CD14-positive monocyte (primary cell): Measurements from ENCODE around the gene DAO. TPM values are rescaled to one million over a fixed set of nuclear protein-coding genes. Genes with fewer than 3 reads are reported as not detected.

Experiments used
- DNase-seq, 3 donors: peaks; one replicate each; pipeline ENCODE4 v3.0.0-alpha.2; 2011 to 2022
- H2AFZ ChIP-seq: 2 replicates; pipeline ENCODE4 v1.6.0; 2012; ENCODE audit warnings: mild to moderate bottlenecking, low read depth, low read length, inconsistent platforms; ENCODE audit not compliant: insufficient read depth, poor library complexity, severe bottlenecking
- H3K27ac ChIP-seq, 2 donors: 1 replicate in 1 of 2; 2 replicates in 1 of 2; pipeline ENCODE4 v1.5.1; 2012 to 2013; ENCODE audit warnings: low read length in 2 of 2, control low read depth in 1 of 2, inconsistent platforms in 1 of 2, low read depth in 1 of 2, mild to moderate bottlenecking in 1 of 2
- H3K27me3 ChIP-seq, 2 donors: one replicate each; pipeline versions ENCODE4 v1.6.0 to v1.6.1; 2011 to 2013; ENCODE audit warnings: low read length in 2 of 2; ENCODE audit not compliant: control insufficient read depth in 2 of 2, insufficient read depth in 2 of 2
- H3K36me3 ChIP-seq, 2 donors: replicated peaks in 1 of 2; 1 replicate in 1 of 2; 2 replicates in 1 of 2; pipeline versions ENCODE4 v1.5.1 to v1.6.1; 2012 to 2013; ENCODE audit warnings: low read length in 2 of 2, control low read depth in 1 of 2, inconsistent platforms in 1 of 2, mild to moderate bottlenecking in 1 of 2; ENCODE audit not compliant: insufficient read depth in 2 of 2, control insufficient read depth in 1 of 2
- H3K4me1 ChIP-seq, 2 donors: 1 replicate in 1 of 2; 2 replicates in 1 of 2; pipeline versions ENCODE4 v1.5.1 to v1.6.1; 2012 to 2013; ENCODE audit warnings: low read length in 2 of 2, control low read depth in 1 of 2, inconsistent platforms in 1 of 2, mild to moderate bottlenecking in 1 of 2, moderate library complexity in 1 of 2; ENCODE audit not compliant: insufficient read depth in 2 of 2, control insufficient read depth in 1 of 2
- H3K4me2 ChIP-seq: replicated peaks from 2 replicates; pipeline ENCODE3; 2012; ENCODE audit warnings: low read length, moderate library complexity, mild to moderate bottlenecking; ENCODE audit not compliant: poor library complexity, severe bottlenecking; ENCODE audit errors: extremely low read depth
- H3K4me3 ChIP-seq, 3 experiments: fragments of 200-600 bp in 1 of 3; sonication (generic) in 1 of 3; replicated peaks in 1 of 3; 1 replicate in 2 of 3; 2 replicates in 1 of 3; pipeline ENCODE4 v1.5.1; 2011 to 2013; ENCODE audit warnings: low read length in 3 of 3, mild to moderate bottlenecking in 3 of 3, control low read depth in 2 of 3, low read depth in 2 of 3, inconsistent platforms in 1 of 3, moderate library complexity in 1 of 3
- H3K79me2 ChIP-seq: 2 replicates; pipeline ENCODE4 v1.6.0; 2012; ENCODE audit warnings: mild to moderate bottlenecking, control low read depth, inconsistent platforms, low read length, moderate library complexity; ENCODE audit not compliant: insufficient read depth
- H3K9ac ChIP-seq: 2 replicates; pipeline ENCODE4 v1.6.0; 2017; ENCODE audit warnings: low read length, mild to moderate bottlenecking; ENCODE audit not compliant: insufficient read depth, poor library complexity, severe bottlenecking
- H3K9me3 ChIP-seq, 2 donors: replicated peaks in 1 of 2; 1 replicate in 1 of 2; 2 replicates in 1 of 2; pipeline versions ENCODE4 v1.5.1 to v1.6.1; 2012 to 2013; ENCODE audit warnings: low read length in 2 of 2, control low read depth in 1 of 2; ENCODE audit not compliant: control insufficient read depth in 1 of 2, insufficient read depth in 1 of 2
- H4K20me1 ChIP-seq: 2 replicates; pipeline ENCODE4 v1.6.0; 2012; ENCODE audit warnings: mild to moderate bottlenecking, low read length, control low read depth, moderate library complexity; ENCODE audit not compliant: insufficient read depth
- H3K27ac Mint-ChIP-seq, 7 donors: one replicate each; pipeline ENCODE4 v1.8.0; 2020; ENCODE audit warnings: mild to moderate bottlenecking in 7 of 7, mixed read lengths in 7 of 7, moderate library complexity in 6 of 7, inconsistent platforms in 2 of 7
- H3K27me3 Mint-ChIP-seq, 3 donors: one replicate each; pipeline ENCODE4 v1.8.0; 2021 to 2022; ENCODE audit warnings: low read depth in 3 of 3, mild to moderate bottlenecking in 3 of 3, mixed read lengths in 3 of 3, moderate library complexity in 3 of 3, inconsistent platforms in 1 of 3
- H3K36me3 Mint-ChIP-seq, 2 donors: one replicate each; pipeline ENCODE4 v1.8.0; 2020; ENCODE audit warnings: mixed read lengths in 2 of 2, inconsistent platforms in 1 of 2, mild to moderate bottlenecking in 1 of 2
- H3K4me1 Mint-ChIP-seq: one replicate; pipeline ENCODE4 v1.8.0; 2020; ENCODE audit warnings: mild to moderate bottlenecking, mixed read lengths
- H3K4me3 Mint-ChIP-seq, 2 donors: one replicate each; pipeline ENCODE4 v1.8.0; 2020; ENCODE audit warnings: mild to moderate bottlenecking in 2 of 2, mixed read lengths in 2 of 2, moderate library complexity in 1 of 2
- H3K9me3 Mint-ChIP-seq, 7 donors: one replicate each; pipeline ENCODE4 v1.8.0; 2020 to 2022; ENCODE audit warnings: mixed read lengths in 7 of 7, mild to moderate bottlenecking in 6 of 7, moderate library complexity in 6 of 7, inconsistent platforms in 2 of 7
- CTCF ChIP-seq: fragments of 200-600 bp; IDR thresholded peaks from one replicate; pipeline ENCODE4 v1.8.0; 2022; ENCODE audit warnings: antibody characterized with exemption, mild to moderate bottlenecking
- WGBS: methylation state at CpG from one replicate; pipeline ENCODE4 v1.1.5; 2013; ENCODE audit warnings: missing lambda C conversion rate; ENCODE audit not compliant: insufficient coverage; 5-methylcytosine and 5-hydroxymethylcytosine counted together
- intact Hi-C, 2 donors: fragments of 100-400 bp; cut with micrococcal nuclease; formaldehyde crosslinking; loops; one replicate each; pipeline versions ENCODE4 v1.15.0 to v1.15.1; 2023
- polyA plus RNA-seq, 3 donors: library from polyadenylated mRNA; depleted of rRNA in 1 of 3; unstranded in 2 of 3; stranded (reverse) in 1 of 3; fragments of 300-500 nt in 2 of 3; fragments of >200 nt in 1 of 3; fragmentation: Illumina TruSeq in 2 of 3; gene quantifications; 1 replicate in 2 of 3; 2 replicates in 1 of 3; pipeline ENCODE4 v1.2.3, GENCODE V29; 2012 to 2021

Gene DAO
- polyA plus RNA-seq, 3 donors: not detected

GRCh38 chr12:108852674-108853309 lies 27.1 kb upstream of the DAO start:
- no peak for TF ChIP-seq CTCF
- H3K9ac ChIP-seq: no peak overlapping the region
- Mint-ChIP-seq H3K9me3 (no peaks in the 10 kb centered on the region), H3K27ac (peak overlapping the region in 5 of 7 donors; percentile 6 to 98 (median 67)), H3K4me3 (no peak overlapping the region), H3K27me3 (peaks cover 0 to 2% (median 0%) of the 10 kb centered on the region in 3 donors), H3K4me1 (peaks cover 54% of the 10 kb centered on the region), H3K36me3 (peaks cover 61 to 63% of the 10 kb centered on the region in 2 donors)
- no peak overlapping the region for H3K4me3 ChIP-seq
- H3K27me3 ChIP-seq: no peaks in the 10 kb centered on the region
- no peak for DNase-seq
- H3K4me2 ChIP-seq: no peak overlapping the region
- H3K9me3 ChIP-seq: no peaks in the 10 kb centered on the region
- no peak overlapping the region for H3K27ac ChIP-seq
- peaks cover 53% of the 10 kb centered on the region for H3K79me2 ChIP-seq
- no peak overlapping the region for H2AFZ ChIP-seq
- peaks cover 21 to 35% of the 10 kb centered on the region in 2 donors for H3K36me3 ChIP-seq
- peaks cover 46 to 52% of the 10 kb centered on the region in 2 donors for H3K4me1 ChIP-seq
- intact Hi-C loops: loop anchor here in 1 of 2 donors (10.0 kb wide), 2 partner anchors 48 to 242 kb away; partner anchors contain the start of genes ALKBH2 and UNG
- peaks cover 14% of the 10 kb centered on the region for H4K20me1 ChIP-seq
- WGBS: 100% methylated on average over 3 of the region's 16 CpGs

- H3K4me3 ChIP-seq: no peak overlapping the region
- peaks cover 56% of the 10 kb centered on the region for H3K4me1 Mint-ChIP-seq
- no peak for TF ChIP-seq CTCF
- H3K9me3 ChIP-seq: no peaks in the 10 kb centered on the region
- DNase-seq: no peak
- no peak overlapping the region for H3K9ac ChIP-seq
- H3K27me3 Mint-ChIP-seq: peaks cover 0 to 2% (median 0%) of the 10 kb centered on the region in 3 donors
- H3K27ac ChIP-seq: peak overlapping the region; percentile 11 to 98
- no peak overlapping the region for H2AFZ ChIP-seq
- peak overlapping the region; percentile 95 to 99 (median 98) for H3K27ac Mint-ChIP-seq
- no peak overlapping the region for H3K4me2 ChIP-seq
- H3K4me3 Mint-ChIP-seq: no peak overlapping the region
- intact Hi-C loops: loop anchor here in 1 of 2 donors (10.0 kb wide), 2 partner anchors 49 to 241 kb away; partner anchors contain the start of genes ALKBH2 and UNG
- H3K9me3 Mint-ChIP-seq: no peaks in the 10 kb centered on the region
- peaks cover 15 to 28% of the 10 kb centered on the region in 2 donors for H3K36me3 ChIP-seq
- H3K36me3 Mint-ChIP-seq: peaks cover 55 to 57% of the 10 kb centered on the region in 2 donors
- peaks cover 53% of the 10 kb centered on the region for H3K79me2 ChIP-seq
- H3K27me3 ChIP-seq: no peaks in the 10 kb centered on the region
- H4K20me1 ChIP-seq: peaks cover 14% of the 10 kb centered on the region
- H3K4me1 ChIP-seq: peaks cover 50 to 59% of the 10 kb centered on the region in 2 donors
- WGBS: 98% methylated on average over 9 of the region's 10 CpGs
These were observed 26.5 kb upstream of the DAO start for GRCh38 chr12:108853426-108853825.
